Effector CD8-positive, alpha-beta T cell (primary cell): Measurements from ENCODE around the gene LRRC59.

ENCODE experiments used
- DNase-seq: peaks from one replicate; lab custom pipeline; 2025; lab: John Stamatoyannopoulos, UW

Gene LRRC59

DNA sequence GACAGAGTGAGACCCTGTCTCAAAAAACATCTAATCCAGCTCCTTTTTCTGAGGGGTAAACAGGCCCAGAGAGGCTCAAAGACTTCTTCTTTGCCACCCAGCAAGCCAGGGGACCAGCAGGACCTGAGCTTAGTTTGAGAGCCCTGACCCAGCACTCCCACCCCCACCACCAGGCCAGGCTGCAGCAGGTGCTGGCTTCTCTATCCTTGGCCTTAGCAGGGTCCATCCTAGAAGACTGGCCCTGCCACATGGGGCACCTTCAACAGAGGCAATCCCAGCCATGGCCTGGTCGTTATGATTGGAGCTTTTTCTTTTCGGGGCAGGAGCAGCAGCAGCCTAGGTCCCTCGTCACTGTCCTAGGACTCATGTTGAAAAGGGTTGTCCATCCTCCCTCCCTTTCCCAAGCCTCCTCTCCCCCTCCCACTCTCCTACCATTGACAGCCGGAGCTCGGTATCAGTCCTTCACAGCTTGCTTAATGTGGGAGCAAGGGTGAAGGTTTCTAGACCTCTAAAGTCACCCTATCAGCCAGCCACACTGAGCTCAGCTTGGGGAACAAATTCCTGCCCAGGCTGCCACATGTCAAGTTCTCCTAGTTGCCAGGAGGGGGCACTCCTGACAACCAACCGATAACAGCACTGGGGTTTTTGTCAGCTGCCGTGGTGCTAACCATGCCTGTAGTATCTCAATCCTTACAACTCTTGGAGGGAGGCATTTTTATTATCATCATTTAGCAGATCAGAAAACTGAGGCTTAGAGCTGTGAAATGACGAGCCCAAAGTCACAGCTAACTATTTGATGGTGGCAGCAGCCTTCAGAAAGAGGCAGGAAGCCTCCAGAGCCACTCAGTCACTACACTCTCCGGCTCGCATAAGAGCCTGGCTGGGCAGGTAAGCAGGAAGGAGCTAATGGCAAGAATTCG lies 35.5 kb downstream of the LRRC59 start:
- DNase-seq = peak; percentile 29

GRCh38 chr17:50360486-50361115 lies 36.7 kb downstream of the LRRC59 start:
- DNase-seq = no peak

GRCh38 chr17:50359998-50360461 lies 37.3 kb downstream of the LRRC59 start:
- DNase-seq = no peak

DNA sequence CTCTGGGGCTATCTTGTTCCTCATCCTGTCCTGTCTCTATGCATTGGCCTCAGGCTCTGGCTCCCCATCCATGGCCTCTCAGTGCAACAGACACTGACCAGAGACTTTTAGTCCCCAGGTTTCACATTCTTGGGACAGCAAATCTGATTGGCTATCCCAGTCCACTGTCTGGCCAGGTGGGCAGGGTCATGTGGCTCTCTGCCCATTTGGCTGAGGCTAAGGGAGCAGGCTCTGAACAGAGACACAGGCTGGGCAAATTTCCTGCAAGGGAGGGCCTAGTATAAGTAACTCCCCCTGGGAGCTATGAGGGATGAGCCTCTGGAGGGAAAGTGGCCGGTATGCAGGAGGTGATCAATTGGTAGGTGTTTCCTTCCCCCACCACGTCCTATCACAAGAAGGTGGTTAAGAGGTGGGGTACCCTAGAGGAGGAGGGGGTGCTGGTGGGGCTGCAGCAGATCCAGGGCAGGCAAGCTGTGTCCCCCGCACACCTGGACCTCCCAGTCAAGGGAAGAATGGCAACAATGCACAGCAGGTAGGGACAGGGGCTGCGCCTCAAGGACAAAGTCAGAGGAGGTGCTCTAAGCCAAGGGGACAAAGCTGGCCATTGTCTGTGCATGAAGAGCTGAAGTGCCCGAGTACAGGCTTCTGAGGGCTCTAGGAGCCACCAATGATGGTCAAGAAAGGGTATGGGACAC lies 38.2 kb downstream of the LRRC59 start:
- no peak for DNase-seq

- DNase-seq = no peak
Observed at GRCh38 chr17:50358177-50358576, 39.1 kb downstream of the LRRC59 start.

- no peak for DNase-seq
Observed at GRCh38 chr17:50356892-50357510, 40.3 kb downstream of the LRRC59 start.

DNA sequence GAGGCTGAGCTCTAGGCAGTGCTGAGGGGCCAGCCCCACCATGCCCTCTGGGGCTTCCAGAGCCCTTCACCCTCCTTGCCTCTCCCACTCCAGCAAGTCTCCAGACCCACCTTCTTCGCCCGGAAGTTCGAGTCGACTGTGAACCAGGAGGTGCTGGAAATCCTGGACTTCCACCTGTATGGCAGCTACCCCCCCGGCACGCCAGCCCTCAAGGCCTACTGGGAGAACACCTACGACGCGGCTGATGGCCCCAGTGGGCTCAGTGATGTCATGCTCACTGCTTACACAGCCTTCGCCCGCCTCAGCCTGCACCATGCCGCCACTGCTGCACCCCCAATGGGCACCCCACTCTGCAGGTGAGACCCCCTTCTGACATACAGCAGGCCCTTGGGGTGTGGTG lies 40.9 kb downstream of the LRRC59 start:
- no peak for DNase-seq

- DNase-seq = no peak
Observed at GRCh38 chr17:50355701-50356341, 41.5 kb downstream of the LRRC59 start.

- DNase-seq = no peak
Observed at GRCh38 chr17:50355336-50355700, 42.0 kb downstream of the LRRC59 start.

- no peak for DNase-seq
Observed at GRCh38 chr17:50354776-50355175, 42.5 kb downstream of the LRRC59 start.

- DNase-seq = no peak
Observed at GRCh38 chr17:50354198-50354597, 43.1 kb downstream of the LRRC59 start.

- DNase-seq = no peak
Observed at GRCh38 chr17:50353600-50354195, 43.6 kb downstream of the LRRC59 start.

DNA sequence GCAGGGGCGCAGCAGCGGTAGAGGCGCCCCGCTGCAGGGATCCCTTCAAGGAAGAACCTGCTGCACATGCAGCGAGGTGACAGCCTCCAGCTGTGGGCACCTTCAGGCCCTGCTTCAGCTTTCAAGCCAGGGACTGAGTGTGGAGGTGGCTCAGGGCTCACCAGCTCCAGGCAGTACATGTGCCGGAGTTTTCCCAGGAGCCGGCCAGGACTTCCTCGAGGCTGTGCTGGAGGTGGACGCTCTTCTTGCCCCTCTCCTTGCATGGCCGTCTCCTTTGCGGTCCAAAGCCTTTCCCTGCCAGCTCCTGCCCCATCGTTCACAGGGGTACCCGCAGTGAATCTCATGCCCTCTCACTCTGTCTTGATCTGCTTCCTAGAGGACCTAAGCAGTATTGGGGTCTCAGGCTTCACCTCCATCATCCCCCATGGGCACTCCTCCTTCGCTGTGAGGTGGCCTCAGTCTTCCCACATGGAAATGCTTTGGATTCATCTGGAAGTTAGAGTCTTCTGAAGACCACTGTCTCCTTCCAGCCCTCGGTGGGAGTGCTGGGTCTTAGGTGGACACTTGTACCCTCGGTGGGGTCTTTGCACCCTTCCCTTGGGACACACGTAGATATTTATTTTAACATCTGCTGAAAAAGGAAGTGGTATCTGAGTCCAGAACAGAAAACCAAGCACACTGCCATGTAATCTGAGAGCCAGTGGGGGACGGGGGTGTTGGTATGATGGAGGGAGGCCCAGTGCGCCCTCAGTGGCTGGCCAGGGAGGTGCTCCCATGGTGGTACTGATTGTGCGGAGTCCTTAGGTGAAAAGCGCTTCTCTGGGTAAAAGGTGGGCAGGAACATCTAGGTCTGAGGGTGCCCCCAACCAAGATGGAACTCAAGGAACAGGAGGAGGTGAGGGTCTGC lies 44.4 kb downstream of the LRRC59 start:
- DNase-seq = no peak

GRCh38 chr17:50352072-50352692 lies 45.1 kb downstream of the LRRC59 start:
- DNase-seq = no peak

DNA sequence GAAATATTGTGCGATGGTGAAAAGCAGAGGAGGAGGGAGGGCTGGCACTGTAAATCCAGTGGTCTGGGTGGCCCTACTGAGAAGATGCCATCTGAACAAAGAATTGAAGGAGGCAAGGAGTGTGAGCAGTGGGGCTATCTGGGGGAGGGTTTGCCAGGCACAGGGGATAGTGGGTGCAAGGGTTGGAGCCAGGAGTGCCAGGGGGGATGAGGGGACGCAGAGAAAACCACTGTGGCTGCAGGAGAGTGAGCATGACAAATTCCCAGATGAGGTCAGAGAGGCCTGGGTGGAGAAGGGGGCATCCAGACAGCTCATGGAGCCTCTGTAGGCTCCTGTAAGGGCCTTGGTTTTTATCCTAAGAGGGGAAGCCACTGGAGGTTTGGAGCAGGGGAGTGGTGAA lies 46.6 kb downstream of the LRRC59 start:
- DNase-seq = no peak

DNA sequence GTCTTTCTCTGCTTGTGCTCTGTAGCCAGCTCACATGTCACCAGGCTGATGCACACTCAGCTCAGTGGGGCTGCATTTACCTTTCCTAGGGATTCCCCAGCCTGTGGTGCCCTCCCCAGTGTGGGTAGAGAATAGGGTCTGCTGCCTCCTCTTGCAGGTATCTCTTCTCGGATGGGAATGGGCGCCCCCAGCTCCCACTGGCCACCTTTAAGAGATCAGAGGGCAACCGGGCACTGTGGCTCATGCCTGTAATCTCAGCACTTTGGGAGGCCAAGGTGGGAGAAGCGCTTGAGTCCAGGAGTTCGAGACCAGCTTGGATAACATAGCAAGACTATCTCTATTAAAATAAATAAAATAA lies 48.1 kb downstream of the LRRC59 start:
- DNase-seq = no peak

GRCh38 chr17:50348522-50349242 lies 48.6 kb downstream of the LRRC59 start:
- DNase-seq = no peak

DNA sequence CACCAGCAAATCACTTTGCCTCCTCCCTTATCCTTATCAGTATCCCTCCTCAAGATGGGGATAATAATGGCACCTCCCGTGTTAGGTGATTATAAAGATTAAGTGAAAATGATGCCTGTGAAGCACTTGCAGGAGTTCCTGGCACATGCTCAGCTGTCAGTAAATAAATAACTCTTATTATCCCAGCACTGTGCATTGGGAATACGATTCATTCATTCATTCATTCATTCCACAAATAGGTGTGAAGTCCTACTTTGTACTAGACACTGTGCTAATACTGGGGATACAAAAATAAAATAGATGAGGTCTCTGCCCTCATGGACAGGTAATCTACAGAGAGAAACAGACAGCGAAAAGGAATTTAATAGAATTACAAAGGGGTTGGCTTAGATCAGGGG lies 49.4 kb downstream of the LRRC59 start:
- no peak for DNase-seq
